DMS53 (cell line): Measurements from ENCODE around the gene SLC9A7.

ENCODE experiments used
- DNase-seq: peaks from one replicate; lab custom pipeline; 2025; lab: John Stamatoyannopoulos, UW

SLC9A7 gene

GRCh38 chrX:46649421-46650260 is 109.3 kb downstream of the SLC9A7 start:
- DNase-seq = no peak

GRCh38 chrX:46648660-46649059 is 110.3 kb downstream of the SLC9A7 start:
- no peak for DNase-seq

- no peak for DNase-seq
Observed at GRCh38 chrX:46647251-46647650, 111.7 kb downstream of the SLC9A7 start.

GRCh38 chrX:46645614-46646013 is 113.3 kb downstream of the SLC9A7 start:
- DNase-seq = no peak

- DNase-seq = no peak
Observed at GRCh38 chrX:46643636-46644035, 115.3 kb downstream of the SLC9A7 start.

GRCh38 chrX:46642145-46642544 is 116.8 kb downstream of the SLC9A7 start:
- peak; percentile 63 for DNase-seq

- DNase-seq = no peak
Observed at GRCh38 chrX:46637938-46638337, 121.0 kb downstream of the SLC9A7 start.

- no peak for DNase-seq
Observed at GRCh38 chrX:46636223-46636622, 122.7 kb downstream of the SLC9A7 start.

GRCh38 chrX:46635186-46635585 is 123.7 kb downstream of the SLC9A7 start:
- no peak for DNase-seq

GRCh38 chrX:46634577-46634976 is 124.3 kb downstream of the SLC9A7 start:
- no peak for DNase-seq

GRCh38 chrX:46630141-46630540 is 128.8 kb downstream of the SLC9A7 start:
- no peak for DNase-seq

GRCh38 chrX:46628460-46629371 is 130.2 kb downstream of the SLC9A7 start:
- DNase-seq = peak; percentile 10

- no peak for DNase-seq
Observed at GRCh38 chrX:46627711-46628419, 131.1 kb downstream of the SLC9A7 start.

- no peak for DNase-seq
Observed at GRCh38 chrX:46627062-46627461, 131.9 kb downstream of the SLC9A7 start.

- no peak for DNase-seq
Observed at GRCh38 chrX:46626566-46626965, 132.4 kb downstream of the SLC9A7 start.

GRCh38 chrX:46624090-46624786 is 134.7 kb downstream of the SLC9A7 start:
- DNase-seq = peak; percentile 11

GRCh38 chrX:46621572-46621971 is 137.3 kb downstream of the SLC9A7 start:
- DNase-seq = no peak

- DNase-seq = no peak
Observed at GRCh38 chrX:46620505-46620904, 138.4 kb downstream of the SLC9A7 start.

- DNase-seq = no peak
Observed at GRCh38 chrX:46618947-46619346, 140.0 kb downstream of the SLC9A7 start.

GRCh38 chrX:46617906-46618305 is 141.0 kb downstream of the SLC9A7 start:
- DNase-seq = no peak

GRCh38 chrX:46611658-46612362 is 147.1 kb downstream of the SLC9A7 start:
- no peak for DNase-seq
